Heart left ventricle (tissue), 16 donors: Measurements from ENCODE around the gene CNBD2. TPM values are rescaled to one million over a fixed set of nuclear protein-coding genes. Genes with fewer than 3 reads are reported as not detected.
A peak's percentile ranks its signal among the peaks of the same experiment; 100 is the strongest.
"Not testable (repeated sequence)": the region's sequence is repeated elsewhere in the genome, so short reads cannot be mapped to it uniquely, and the experiment has no call there.

Experiments
- ATAC-seq, 4 donors: fragments of 200-7000 bp; cut with Tn5 transposase; one replicate each; pipeline ENCODE4 v1.9.1; 2020 to 2022; ENCODE audit warnings: moderate library complexity in 4 of 4, mild to moderate bottlenecking in 3 of 4, moderate number of reproducible peaks in 1 of 4
- DNase-seq, 5 donors: peaks; one replicate each; pipeline ENCODE4 v3.0.0-alpha.2; 2020
- H3K27ac ChIP-seq, 12 donors: fragments of 200-600 bp; sonication (generic) in 4 of 12; one replicate each; pipeline versions ENCODE4 v1.5.0 to v1.8.0; 2016 to 2022; ENCODE audit warnings: mild to moderate bottlenecking in 2 of 12
- H3K27me3 ChIP-seq, 9 donors: fragments of 200-600 bp; sonication (generic) in 2 of 9; one replicate each; pipeline versions ENCODE4 v1.5.1 to v1.8.0; 2016 to 2022; ENCODE audit warnings: mild to moderate bottlenecking in 3 of 9
- H3K36me3 ChIP-seq, 9 donors: fragments of 200-600 bp; sonication (generic) in 2 of 9; one replicate each; pipeline versions ENCODE4 v1.5.0 to v1.8.0; 2018 to 2022; ENCODE audit warnings: mild to moderate bottlenecking in 2 of 9
- H3K4me1 ChIP-seq, 12 donors: fragments of 200-600 bp; sonication (generic) in 4 of 12; one replicate each; pipeline versions ENCODE4 v1.5.0 to v1.8.0; 2016 to 2022; ENCODE audit warnings: mild to moderate bottlenecking in 3 of 12
- H3K4me3 ChIP-seq, 12 donors: fragments of 200-600 bp; sonication (generic) in 4 of 12; one replicate each; pipeline versions ENCODE4 v1.5.0 to v1.8.0; 2017 to 2022; ENCODE audit warnings: mild to moderate bottlenecking in 9 of 12, moderate library complexity in 4 of 12
- H3K9me3 ChIP-seq, 12 donors: fragments of 200-600 bp; sonication (generic) in 4 of 12; one replicate each; pipeline versions ENCODE4 v1.5.0 to v1.8.0; 2016 to 2022; ENCODE audit warnings: mild to moderate bottlenecking in 1 of 12
- CTCF ChIP-seq, 12 donors: fragments of 200-600 bp; sonication (generic) in 4 of 12; IDR thresholded peaks; one replicate each; pipeline versions ENCODE4 v1.5.0 to v1.8.0; 2018 to 2022; ENCODE audit warnings: antibody characterized with exemption in 12 of 12, mild to moderate bottlenecking in 5 of 12
- POLR2A ChIP-seq, 2 donors: fragments of 450-650 bp; IDR thresholded peaks; one replicate each; pipeline ENCODE4 v1.6.1; 2017; ENCODE audit warnings: antibody characterized with exemption in 2 of 2, mild to moderate bottlenecking in 2 of 2, moderate library complexity in 2 of 2
- WGBS, 4 donors: extraction: QIAGEN DNeasy Blood & Tissue Kit in 2 of 4; methylation state at CpG; one replicate each; pipeline versions ENCODE4 v1.1.5 to v1.1.7; 2013 to 2018; 5-methylcytosine and 5-hydroxymethylcytosine counted together
- intact Hi-C, 10 donors: fragments of 100-400 bp; cut with DNase I; formaldehyde crosslinking; loops; one replicate each; pipeline versions ENCODE4 v1.11.1 to v1.14.2; 2022
- polyA plus RNA-seq, 2 donors: library from polyadenylated mRNA; stranded (reverse); fragments of 200-250 nt; gene quantifications; one replicate each; pipeline ENCODE4 v1.2.3, GENCODE V29; 2013
- total RNA-seq, 9 donors: library from RNA; depleted of rRNA in 2 of 9; stranded (reverse); fragments of >200 nt in 2 of 9; fragmentation: NEBNext Ultra II Directional in 3 of 9; extraction: Animal tissue kit (Norgen Biotek cat#: 25700) in 3 of 9; gene quantifications; one replicate each; pipeline versions ENCODE4 v1.1.0 to v1.2.4, GENCODE V29; 2016 to 2023
- donor health status: ischemic (EF 13 %, LVEDD 7.1; RV severe dilation, severe dysfunction).
- donor health status: healthy with polysubstance abuse.
- donor health status: DM: no; HTN: yes; CAD: no.
- donor health status: DM: no; HTN: no; CAD: no.
- donor health status: ischemic (EF 25% LVEDD 6.9; RV normal size, moderate dysfunction).
- donor health status: ischemic (EF 25% LVEDD 5.7; RV mildly dilated, moderate dysfunction).
- donor health status: healthy.
- donor health status: DM: yes; HTN: yes; CAD: no.
- donor health status: ischemic (EF 35%, LVEDD 5.7; RV mildly dilated, moderate dysfunction).
- donor health status: nonischemic (EF 11% LVEDD 7.7; RV severe dilation, severe dysfunction).
- donor health status: DM: yes; HTN: yes; CAD: no.
- donor health status: PGD.
- donor health status: ischemic (EF 29% LVEDD 5.4; RV normal size, mild dysfunction).
- donor health status: nonischemic (EF 23%, LVEDD 6.1; RV moderate dilation, normal function).

Gene CNBD2
- total and polyA plus RNA-seq, 11 donors, result 1.4 to 7.7 (median 3.6) TPM; not detected in 1

GRCh38 chr20:36018208-36018988, 50.0 kb downstream of the CNBD2 start:
- 84 to 92% (median 91%) methylated on average over 5 to 7 of the region's 7 CpGs for WGBS, 4 donors
- intact Hi-C loops, result no loop called here
- TF ChIP-seq POLR2A (IDR thresholded peaks at IDR 0.05) (no peak), CTCF (IDR thresholded peaks at IDR 0.05) (no peak)

DNA sequence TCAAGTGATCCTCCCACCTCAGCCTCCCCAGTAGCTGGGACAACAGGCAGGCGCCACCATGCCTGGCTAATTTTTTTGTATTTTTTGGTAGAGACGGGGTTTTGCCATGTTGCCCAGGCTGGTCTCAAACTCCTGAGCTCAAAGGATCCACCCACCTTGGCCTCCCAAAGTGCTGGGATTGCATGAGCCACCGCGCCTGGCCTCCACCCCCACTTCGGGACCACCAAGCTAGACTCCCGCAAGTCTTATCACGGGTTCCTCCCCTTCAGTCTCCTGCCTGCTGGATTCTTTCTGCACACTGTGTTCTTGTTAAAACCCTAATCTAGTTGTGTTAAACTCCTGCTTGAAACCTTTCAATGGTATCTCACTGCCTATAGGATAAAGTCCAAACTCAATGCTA, 57.7 kb downstream of the CNBD2 start:
- H3K27ac ChIP-seq, intact Hi-C loops, H3K36me3 ChIP-seq, H3K4me3 ChIP-seq, H3K27me3 ChIP-seq, H3K9me3 ChIP-seq, DNase-seq, ATAC-seq: not testable (repeated sequence)
- peaks cover 0 to 12% (median 0%) of the 10 kb centered on the region in 12 donors for H3K4me1 ChIP-seq
- 75 to 81% (median 77%) methylated on average over 7 of the region's 7 CpGs for WGBS, 4 donors

More at GRCh38 chr20:36018208-36018988, 50.0 kb downstream of the CNBD2 start:
- ATAC-seq (peak in 1 of 4 donors; percentile 34), DNase-seq (no peak)
- peaks cover 0 to 17% (median 5%) of the 10 kb centered on the region in 12 donors for H3K4me1 ChIP-seq
- H3K9me3 ChIP-seq, result no peaks in the 10 kb centered on the region
- H3K4me3 ChIP-seq, result no peak overlapping the region
- H3K36me3 ChIP-seq, result no peaks in the 10 kb centered on the region
- H3K27me3 ChIP-seq, result no peaks in the 10 kb centered on the region
- H3K27ac ChIP-seq, result peak overlapping the region in 1 of 12 donors; percentile 38

GRCh38 chr20:36028106-36028808, 59.9 kb downstream of the CNBD2 start:
- no peak for DNase-seq
- Histone ChIP-seq H3K9me3 (no peaks in the 10 kb centered on the region), H3K36me3 (no peaks in the 10 kb centered on the region), H3K4me1 (peaks cover 0 to 12% (median 0%) of the 10 kb centered on the region in 12 donors), H3K27me3 (no peaks in the 10 kb centered on the region), H3K27ac (no peak overlapping the region), H3K4me3 (no peak overlapping the region)
- no peak for TF ChIP-seq POLR2A (IDR thresholded peaks at IDR 0.05)
- no peak for TF ChIP-seq CTCF (IDR thresholded peaks at IDR 0.05)
- no peak for ATAC-seq
- intact Hi-C loops, result no loop called here
- WGBS, 4 donors, result 93 to 95% (median 93%) methylated on average over 12 to 13 of the region's 13 CpGs

- 41 to 64% (median 58%) methylated on average over 8 of the region's 8 CpGs for WGBS, 4 donors
- peaks cover 0 to 12% (median 0%) of the 10 kb centered on the region in 12 donors for H3K4me1 ChIP-seq
- TF ChIP-seq CTCF (IDR thresholded peaks at IDR 0.05) (no peak), POLR2A (IDR thresholded peaks at IDR 0.05) (no peak)
- intact Hi-C loops, result no loop called here
- no peak overlapping the region for H3K27ac ChIP-seq
- no peaks in the 10 kb centered on the region for H3K27me3 ChIP-seq
- H3K36me3 ChIP-seq, result no peaks in the 10 kb centered on the region
- no peak overlapping the region for H3K4me3 ChIP-seq
- peak in 4 of 5 donors; percentile 56 to 72 (median 64) for DNase-seq
- peak in 3 of 4 donors; percentile 54 to 80 (median 63) for ATAC-seq
- no peaks in the 10 kb centered on the region for H3K9me3 ChIP-seq
These were observed 61.8 kb downstream of the CNBD2 start for GRCh38 chr20:36030149-36030548.
